Left kidney (tissue), 8 donors: ENCODE data around the gene GOLGA3. TPM values are rescaled to one million over a fixed set of nuclear protein-coding genes. Genes with fewer than 3 reads are reported as not detected.
"Not testable (repeated sequence)": the region's sequence is repeated elsewhere in the genome, so short reads cannot be mapped to it uniquely, and the experiment has no call there.

Source experiments
- DNase-seq: peaks from one replicate; pipeline ENCODE4 v3.0.0-alpha.2; 2013
- long read RNA-seq, 8 donors: transcript quantifications; one replicate each; lab custom pipeline, GENCODE V29; 2026
- polyA plus RNA-seq: library from polyadenylated mRNA; unstranded; fragments of 120-200 nt; gene quantifications from one replicate; pipeline ENCODE4 v1.2.1, GENCODE V29; 2013; ENCODE audit not compliant: insufficient read length

Gene GOLGA3
- 33.6 TPM for polyA plus RNA-seq
- long read RNA-seq, donor 1, result 0 reads
- long read RNA-seq, donor 2, result 0 reads
- long read RNA-seq, donor 3, result 0 reads
- long read RNA-seq, donor 4, result 0 reads
- long read RNA-seq, donor 5, result 0 reads
- long read RNA-seq, donor 6, partial matches to known transcripts, result 11 of 11 reads
- long read RNA-seq, donor 6, other reads (novel, unspliced or antisense), result 0 of 11 reads
- long read RNA-seq, donor 7, result 0 reads
- long read RNA-seq, donor 8, result 0 reads

GRCh38 chr12:132828706-132829534 is at the start of gene GOLGA3:
GOLGA3 (minus strand) TSS chr12:132828869; CDS start chr12:132822128, 6,741 bp downstream.
- peak; percentile 94 for DNase-seq

- not testable (repeated sequence) for DNase-seq
Measured at GRCh38 chr12:132874620-132875019, 46.0 kb upstream of the GOLGA3 start.

- DNase-seq, result no peak
Measured at GRCh38 chr12:132874175-132874574, 45.5 kb upstream of the GOLGA3 start.

- DNase-seq, result no peak
Measured at GRCh38 chr12:132873724-132874123, 45.1 kb upstream of the GOLGA3 start.

- no peak for DNase-seq
Measured at GRCh38 chr12:132872975-132873421, 44.3 kb upstream of the GOLGA3 start.

- DNase-seq, result no peak
Measured at GRCh38 chr12:132872073-132872855, 43.6 kb upstream of the GOLGA3 start.

- no peak for DNase-seq
Measured at GRCh38 chr12:132869551-132869950, 40.9 kb upstream of the GOLGA3 start.

GRCh38 chr12:132866251-132866828 is 37.7 kb upstream of the GOLGA3 start:
- DNase-seq, result no peak

GRCh38 chr12:132861558-132861957 is 32.9 kb upstream of the GOLGA3 start:
- DNase-seq, result no peak

GRCh38 chr12:132858718-132859266 is 30.1 kb upstream of the GOLGA3 start:
- no peak for DNase-seq

- DNase-seq, result not testable (repeated sequence)
Measured at GRCh38 chr12:132857019-132857418, 28.4 kb upstream of the GOLGA3 start.

GRCh38 chr12:132856581-132856980 is 27.9 kb upstream of the GOLGA3 start:
- DNase-seq, result no peak

- DNase-seq, result not testable (repeated sequence)
Measured at GRCh38 chr12:132855211-132855610, 26.5 kb upstream of the GOLGA3 start.

GRCh38 chr12:132853285-132854092 is 24.8 kb upstream of the GOLGA3 start:
- no peak for DNase-seq

- no peak for DNase-seq
Measured at GRCh38 chr12:132852496-132852895, 23.8 kb upstream of the GOLGA3 start.

- no peak for DNase-seq
Measured at GRCh38 chr12:132851465-132851864, 22.8 kb upstream of the GOLGA3 start.

GRCh38 chr12:132850291-132850690 is 21.6 kb upstream of the GOLGA3 start:
- no peak for DNase-seq

- no peak for DNase-seq
Measured at GRCh38 chr12:132848521-132848920, 19.9 kb upstream of the GOLGA3 start.

GRCh38 chr12:132847363-132848356 is 19.0 kb upstream of the GOLGA3 start:
- no peak for DNase-seq

- not testable (repeated sequence) for DNase-seq
Measured at GRCh38 chr12:132844681-132845080, 16.0 kb upstream of the GOLGA3 start.
